GM12892 (cell line): ENCODE measurements around the gene RLBP1.

Experiments
- POLR2AphosphoS5 ChIP-seq: IDR thresholded peaks from 2 replicates; pipeline ENCODE4 v1.6.1; 2011; ENCODE audit warnings: low read depth, low read length, control low read depth
- TAF1 ChIP-seq: IDR thresholded peaks from 2 replicates; pipeline ENCODE4 v1.6.1; 2011; ENCODE audit warnings: low read depth, mild to moderate bottlenecking, control low read depth, low read length, borderline replicate concordance

DNA sequence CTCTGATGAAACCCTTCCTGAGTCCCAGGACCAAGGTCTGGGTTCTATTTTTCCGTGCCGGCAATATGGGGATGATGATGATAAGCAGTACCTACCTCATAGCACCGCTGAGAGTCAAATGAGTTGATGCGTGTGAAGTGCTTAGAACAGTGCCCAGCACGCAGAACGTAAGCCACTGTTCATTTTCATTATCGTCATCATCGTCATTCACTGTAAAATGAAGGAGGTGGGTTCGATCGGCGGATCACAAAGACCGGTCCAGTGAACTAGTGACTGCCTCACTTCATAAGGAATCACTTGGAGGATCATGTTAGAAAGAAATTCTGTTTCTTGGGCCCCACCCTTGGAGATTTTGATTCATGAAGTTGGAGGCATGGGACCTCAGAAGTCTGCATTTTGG, 44.3 kb downstream of the RLBP1 start:
- TF ChIP-seq TAF1 (no peak), POLR2AphosphoS5 (no peak)
